Measurements from ENCODE around the gene SH3PXD2A. TPM values are rescaled to one million over a fixed set of nuclear protein-coding genes. Genes with fewer than 3 reads are reported as not detected.
"Not testable (repeated sequence)": the region's sequence is repeated elsewhere in the genome, so short reads cannot be mapped to it uniquely, and the experiment has no call there.

The SH3PXD2A gene
- total RNA-seq, 8 experiments from 2014 or later = 7.8 to 34.3 (median 12.8) TPM

GRCh38 chr10:103822107-103822716 lies 33.2 kb downstream of the SH3PXD2A start:
- no peak overlapping the region for H3K4me3 ChIP-seq
- ATAC-seq (replicated peaks in 6 of 8) = no peak
- H3K27ac ChIP-seq = no peak overlapping the region
- WGBS, 10 experiments = 50 to 100% (median 93%) methylated on average over 1 to 4 of the region's 5 CpGs; no CpG with 5 or more reads in 4 of the 10 experiments
- in situ Hi-C loops (cut with MboI; ENCODE audit: low pct_unique_long_range_greater_than_20kb in 2 of 9, low sequenced_read_pairs in 9 of 9, unreplicated experiment in 9 of 9) = no loop called here
- peaks cover 16 to 26% of the 10 kb centered on the region in 2 donors for H3K4me1 ChIP-seq (replicated peaks in 1 of 2)

- 37 to 100% (median 57%) methylated on average over 1 to 10 of the region's 19 CpGs; no CpG with 5 or more reads in 2 of the 10 experiments for WGBS, 10 experiments
- Histone ChIP-seq H3K4me3 (no peak overlapping the region), H3K4me1 (replicated peaks in 1 of 2) (peaks cover 16 to 19% of the 10 kb centered on the region in 2 donors), H3K27ac (no peak overlapping the region)
- ATAC-seq (replicated peaks in 6 of 8) = peak; percentile 18 to 60 (median 50)
- in situ Hi-C loops (cut with MboI; ENCODE audit: low pct_unique_long_range_greater_than_20kb in 2 of 9, low sequenced_read_pairs in 9 of 9, unreplicated experiment in 9 of 9) = no loop called here
These were observed 35.0 kb downstream of the SH3PXD2A start for GRCh38 chr10:103820101-103821062.

DNA sequence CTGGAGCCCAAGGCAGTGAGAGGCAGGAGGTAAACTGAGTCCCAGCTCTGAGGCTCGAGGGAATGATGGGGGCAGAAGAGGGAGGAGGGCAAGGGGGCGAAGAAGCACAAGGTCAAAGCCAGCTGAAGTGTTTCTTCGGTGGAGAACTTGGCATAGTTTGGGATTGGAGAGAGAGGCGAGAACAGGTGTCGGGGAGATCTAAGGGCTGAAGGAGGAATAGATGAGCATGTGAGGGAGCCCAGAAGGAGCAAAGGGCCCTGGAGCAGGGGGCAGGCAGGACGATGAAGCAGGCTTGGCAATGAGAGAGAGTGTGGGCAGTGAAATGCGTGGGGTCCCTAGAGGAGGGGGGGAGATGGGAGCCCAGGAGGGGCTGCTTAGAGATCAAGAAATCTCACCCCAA lies 35.9 kb downstream of the SH3PXD2A start:
- Histone ChIP-seq H3K4me3 (no peak overlapping the region), H3K27ac (no peak overlapping the region), H3K4me1 (replicated peaks in 1 of 2) (peaks cover 16 to 23% of the 10 kb centered on the region in 2 donors)
- in situ Hi-C loops (cut with MboI; ENCODE audit: low pct_unique_long_range_greater_than_20kb in 2 of 9, low sequenced_read_pairs in 9 of 9, unreplicated experiment in 9 of 9) = no loop called here
- no peak for ATAC-seq (replicated peaks in 6 of 8)
- 55 to 100% (median 92%) methylated on average over 1 to 5 of the region's 7 CpGs; no CpG with 5 or more reads in 7 of the 10 experiments for WGBS, 10 experiments

GRCh38 chr10:103818765-103819374 lies 36.5 kb downstream of the SH3PXD2A start:
- Histone ChIP-seq H3K4me3 (no peak overlapping the region), H3K4me1 (replicated peaks in 1 of 2) (peaks cover 16 to 23% of the 10 kb centered on the region in 2 donors), H3K27ac (peak overlapping the region in 1 of 2 donors; percentile 41)
- peak in 2 of 8 experiments; percentile 18 to 40 for ATAC-seq (replicated peaks in 6 of 8)
- in situ Hi-C loops (cut with MboI; ENCODE audit: low pct_unique_long_range_greater_than_20kb in 2 of 9, low sequenced_read_pairs in 9 of 9, unreplicated experiment in 9 of 9) = no loop called here
- WGBS, 10 experiments = 50 to 94% (median 90%) methylated on average over 2 to 5 of the region's 6 CpGs; no CpG with 5 or more reads in 1 of the 10 experiments

- Histone ChIP-seq H3K4me3 (no peak overlapping the region), H3K27ac (no peak overlapping the region), H3K4me1 (replicated peaks in 1 of 2) (peaks cover 16 to 23% of the 10 kb centered on the region in 2 donors)
- ATAC-seq (replicated peaks in 6 of 8) = peak in 5 of 8 experiments; percentile 79 to 89 (median 87)
- in situ Hi-C loops (cut with MboI; ENCODE audit: low pct_unique_long_range_greater_than_20kb in 2 of 9, low sequenced_read_pairs in 9 of 9, unreplicated experiment in 9 of 9) = no loop called here
- 37 to 100% (median 59%) methylated on average over 1 to 3 of the region's 3 CpGs; no CpG with 5 or more reads in 5 of the 10 experiments for WGBS, 10 experiments
These were observed 37.3 kb downstream of the SH3PXD2A start for GRCh38 chr10:103818105-103818504.

- in situ Hi-C loops (cut with MboI; ENCODE audit: low pct_unique_long_range_greater_than_20kb in 2 of 9, low sequenced_read_pairs in 9 of 9, unreplicated experiment in 9 of 9) = no loop called here
- peaks cover 30 to 34% of the 10 kb centered on the region in 2 donors for H3K4me1 ChIP-seq (replicated peaks in 1 of 2)
- 62 to 100% (median 85%) methylated on average over 2 to 6 of the region's 6 CpGs; no CpG with 5 or more reads in 2 of the 10 experiments for WGBS, 10 experiments
- ATAC-seq (replicated peaks in 6 of 8) = no peak
- no peak overlapping the region for H3K27ac ChIP-seq
- no peak overlapping the region for H3K4me3 ChIP-seq
These were observed 38.9 kb downstream of the SH3PXD2A start for GRCh38 chr10:103816431-103816830.

GRCh38 chr10:103814626-103815370 lies 40.6 kb downstream of the SH3PXD2A start:
- H3K4me1 ChIP-seq (replicated peaks in 1 of 2) = peaks cover 34 to 39% of the 10 kb centered on the region in 2 donors
- no peak for ATAC-seq (replicated peaks in 6 of 8)

DNA sequence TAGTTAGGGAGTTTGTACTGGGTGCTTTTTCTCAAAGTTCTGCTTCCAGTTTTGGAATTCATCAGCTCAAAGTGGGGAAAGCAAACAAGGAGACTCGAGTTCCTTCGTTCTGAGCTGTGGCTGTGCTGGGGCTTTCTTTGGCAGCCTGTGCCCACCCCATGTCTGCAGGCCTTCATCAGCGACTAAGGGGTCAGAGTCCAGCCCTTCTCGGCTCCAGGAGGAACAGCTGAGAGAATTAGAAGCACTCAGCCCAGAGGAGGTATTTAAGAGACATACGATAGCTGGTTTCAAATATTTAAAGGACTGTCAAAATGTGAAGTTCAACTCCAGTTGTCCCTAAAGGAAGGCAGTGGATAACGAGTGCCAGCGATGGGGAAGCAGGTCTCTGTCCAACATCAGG lies 41.3 kb downstream of the SH3PXD2A start:
- H3K4me3 ChIP-seq = no peak overlapping the region
- WGBS, 10 experiments = 57 to 100% (median 72%) methylated on average over 2 to 7 of the region's 7 CpGs; no CpG with 5 or more reads in 5 of the 10 experiments
- in situ Hi-C loops (cut with MboI; ENCODE audit: low pct_unique_long_range_greater_than_20kb in 2 of 9, low sequenced_read_pairs in 9 of 9, unreplicated experiment in 9 of 9) = no loop called here
- no peak overlapping the region for H3K27ac ChIP-seq
- H3K4me1 ChIP-seq (replicated peaks in 1 of 2) = peaks cover 34 to 41% of the 10 kb centered on the region in 2 donors
- ATAC-seq (replicated peaks in 6 of 8) = no peak

More at GRCh38 chr10:103814626-103815370, 40.6 kb downstream of the SH3PXD2A start:
- no peak overlapping the region for H3K4me3 ChIP-seq
- H3K27ac ChIP-seq = no peak overlapping the region
- WGBS, 10 experiments = 29 to 100% (median 70%) methylated on average over 1 to 4 of the region's 4 CpGs; no CpG with 5 or more reads in 2 of the 10 experiments
- in situ Hi-C loops (cut with MboI; ENCODE audit: low pct_unique_long_range_greater_than_20kb in 2 of 9, low sequenced_read_pairs in 9 of 9, unreplicated experiment in 9 of 9) = no loop called here

GRCh38 chr10:103813312-103813711 lies 42.1 kb downstream of the SH3PXD2A start:
- WGBS, 10 experiments = 75 to 100% (median 98%) methylated on average over 1 to 4 of the region's 4 CpGs; no CpG with 5 or more reads in 2 of the 10 experiments
- H3K4me1 ChIP-seq (replicated peaks in 1 of 2) = peaks cover 28 to 38% of the 10 kb centered on the region in 2 donors
- in situ Hi-C loops (cut with MboI; ENCODE audit: low pct_unique_long_range_greater_than_20kb in 2 of 9, low sequenced_read_pairs in 9 of 9, unreplicated experiment in 9 of 9); H3K27ac ChIP-seq; ATAC-seq (replicated peaks in 6 of 8); H3K4me3 ChIP-seq: not testable (repeated sequence)

DNA sequence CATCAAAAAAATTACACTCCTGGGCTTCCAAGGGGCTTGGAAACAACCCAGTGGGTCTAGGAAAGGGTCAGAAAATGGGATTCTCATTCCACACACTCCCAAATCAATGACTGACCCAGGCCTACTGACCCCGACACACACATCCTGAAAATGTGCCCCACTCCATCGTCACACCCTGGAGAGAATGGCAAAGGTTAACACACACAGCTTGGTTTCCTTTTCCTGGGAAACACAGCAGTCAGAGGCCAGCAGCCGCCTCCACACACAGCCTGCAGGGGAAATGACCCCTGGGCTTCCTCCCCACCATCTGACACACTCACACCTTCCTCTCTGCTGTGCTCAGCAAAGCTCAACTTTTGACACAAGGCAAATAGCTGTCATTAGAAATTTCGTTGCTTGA lies 42.9 kb downstream of the SH3PXD2A start:
- ATAC-seq (replicated peaks in 6 of 8) = no peak

GRCh38 chr10:103812004-103812403 lies 43.4 kb downstream of the SH3PXD2A start:
- in situ Hi-C loops (cut with MboI; ENCODE audit: low pct_unique_long_range_greater_than_20kb in 2 of 9, low sequenced_read_pairs in 9 of 9, unreplicated experiment in 9 of 9) = no loop called here
- ATAC-seq (replicated peaks in 6 of 8) = no peak
- H3K4me3 ChIP-seq = no peak overlapping the region
- WGBS, 10 experiments = 79 to 100% (median 100%) methylated on average over 1 to 3 of the region's 3 CpGs; no CpG with 5 or more reads in 5 of the 10 experiments
- H3K4me1 ChIP-seq (replicated peaks in 1 of 2) = peaks cover 25 to 32% of the 10 kb centered on the region in 2 donors
- peak overlapping the region; percentile 21 to 29 for H3K27ac ChIP-seq

More for the DNA sequence above, 42.9 kb downstream of the SH3PXD2A start:
- WGBS, 10 experiments = 0 to 100% (median 50%) methylated on average over 1 to 4 of the region's 4 CpGs; no CpG with 5 or more reads in 2 of the 10 experiments
- Histone ChIP-seq H3K4me3 (no peak overlapping the region), H3K4me1 (replicated peaks in 1 of 2) (peaks cover 25 to 32% of the 10 kb centered on the region in 2 donors), H3K27ac (peak overlapping the region in 1 of 2 donors; percentile 29)
- in situ Hi-C loops (cut with MboI; ENCODE audit: low pct_unique_long_range_greater_than_20kb in 2 of 9, low sequenced_read_pairs in 9 of 9, unreplicated experiment in 9 of 9) = no loop called here

GRCh38 chr10:103811463-103811862 lies 43.9 kb downstream of the SH3PXD2A start:
- WGBS, 10 experiments = 43 to 100% (median 68%) methylated on average over 1 to 6 of the region's 6 CpGs
- H3K27ac ChIP-seq = no peak overlapping the region

More at GRCh38 chr10:103811463-103811862, 43.9 kb downstream of the SH3PXD2A start:
- in situ Hi-C loops (cut with MboI; ENCODE audit: low pct_unique_long_range_greater_than_20kb in 2 of 9, low sequenced_read_pairs in 9 of 9, unreplicated experiment in 9 of 9) = no loop called here
- no peak overlapping the region for H3K4me3 ChIP-seq
- peak in 4 of 8 experiments; percentile 5 to 74 (median 48) for ATAC-seq (replicated peaks in 6 of 8)
- H3K4me1 ChIP-seq (replicated peaks in 1 of 2) = peaks cover 25 to 32% of the 10 kb centered on the region in 2 donors
